IPS DF 4.7 (cell line): ENCODE measurements around the gene DOCK3.
"Not testable (repeated sequence)": the region's sequence is repeated elsewhere in the genome, so short reads cannot be mapped to it uniquely, and the experiment has no call there.

Experiments used
- DNase-seq: peaks from one replicate; pipeline ENCODE4 v3.0.0-alpha.2; 2013; ENCODE audit warnings: low spot score; ENCODE audit errors: extremely low read depth

The DOCK3 gene

GRCh38 chr3:51357856-51358255 is 683.1 kb downstream of the DOCK3 start:
- no peak for DNase-seq

GRCh38 chr3:51358981-51359380 is 684.3 kb downstream of the DOCK3 start:
- DNase-seq: no peak

- DNase-seq: no peak
Measured at GRCh38 chr3:51360806-51361205, 686.1 kb downstream of the DOCK3 start.

- no peak for DNase-seq
Measured at GRCh38 chr3:51361746-51362145, 687.0 kb downstream of the DOCK3 start.

- DNase-seq: no peak
Measured at GRCh38 chr3:51362476-51362875, 687.7 kb downstream of the DOCK3 start.

- DNase-seq: not testable (repeated sequence)
Measured at GRCh38 chr3:51368276-51368675, 693.5 kb downstream of the DOCK3 start.

- DNase-seq: no peak
Measured at GRCh38 chr3:51371943-51372557, 697.3 kb downstream of the DOCK3 start.

- DNase-seq: no peak
Measured at GRCh38 chr3:51373658-51374421, 699.1 kb downstream of the DOCK3 start.

GRCh38 chr3:51374456-51374855 is 699.7 kb downstream of the DOCK3 start:
- no peak for DNase-seq

GRCh38 chr3:51375136-51375535 is 700.4 kb downstream of the DOCK3 start:
- no peak for DNase-seq

- DNase-seq: no peak
Measured at GRCh38 chr3:51375571-51375970, 700.8 kb downstream of the DOCK3 start.

GRCh38 chr3:51378065-51378464 is 703.3 kb downstream of the DOCK3 start:
- no peak for DNase-seq

- DNase-seq: no peak
Measured at GRCh38 chr3:51378726-51379125, 704.0 kb downstream of the DOCK3 start.

GRCh38 chr3:51379301-51379700 is 704.6 kb downstream of the DOCK3 start:
- DNase-seq: no peak

GRCh38 chr3:51379746-51380455 is 705.2 kb downstream of the DOCK3 start:
- DNase-seq: no peak

GRCh38 chr3:51380601-51381332 is 706.0 kb downstream of the DOCK3 start:
- DNase-seq: no peak

- DNase-seq: no peak
Measured at GRCh38 chr3:51381333-51381705, 706.6 kb downstream of the DOCK3 start.

- no peak for DNase-seq
Measured at GRCh38 chr3:51382076-51382745, 707.5 kb downstream of the DOCK3 start.

GRCh38 chr3:51382947-51383578 is 708.3 kb downstream of the DOCK3 start:
- no peak for DNase-seq

- DNase-seq: no peak
Measured at GRCh38 chr3:51384055-51384725, 709.5 kb downstream of the DOCK3 start.
